GM19035 (cell line): ENCODE results near the gene REG3G.
"Not testable (repeated sequence)": the region's sequence is repeated elsewhere in the genome, so short reads cannot be mapped to it uniquely, and the experiment has no call there.

ENCODE experiments used
- ATAC-seq: cut with Tn5 transposase; IDR thresholded peaks from one replicate; pipeline ENCODE4 v1.9.1; 2021; ENCODE audit not compliant: unreplicated experiment

REG3G gene

DNA sequence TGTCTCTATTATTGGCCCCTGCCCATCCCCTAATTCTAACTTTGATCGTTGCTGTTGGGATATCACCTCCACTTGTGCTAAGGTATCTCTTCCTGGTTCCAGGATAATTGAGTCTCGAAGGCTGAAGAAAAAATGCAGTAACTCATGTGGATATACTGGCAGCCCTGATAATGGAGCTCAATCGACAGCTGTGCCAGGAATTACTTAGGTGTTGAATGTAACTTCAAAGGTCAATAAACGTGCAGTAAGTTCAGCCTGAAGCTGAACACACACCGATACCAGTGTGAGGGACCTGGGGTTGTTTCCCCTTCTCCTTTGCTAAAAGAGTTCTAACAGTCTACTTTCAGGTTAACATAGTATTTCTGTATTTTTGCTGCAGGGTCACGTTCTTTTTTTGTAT is 11.9 kb upstream of the REG3G start:
- ATAC-seq: no peak

DNA sequence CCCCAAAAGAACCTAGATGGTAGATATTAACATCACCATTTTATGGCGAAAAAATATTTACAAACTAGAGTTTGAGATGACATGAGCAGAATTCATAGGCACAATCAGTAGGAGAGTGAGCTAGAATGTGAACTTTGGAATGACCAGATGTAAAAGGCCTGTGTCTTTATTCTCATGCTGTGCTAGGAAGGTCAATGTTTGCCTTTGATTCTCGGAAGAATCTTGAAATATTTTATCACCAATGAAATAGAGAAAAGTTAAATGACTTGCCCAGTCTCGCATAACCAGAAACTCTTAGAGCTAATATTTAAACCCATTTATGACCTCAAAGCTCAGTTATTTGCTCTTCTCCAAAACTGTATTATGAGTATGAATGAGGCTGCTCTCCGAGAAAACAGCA is 9.2 kb upstream of the REG3G start:
- ATAC-seq: no peak

DNA sequence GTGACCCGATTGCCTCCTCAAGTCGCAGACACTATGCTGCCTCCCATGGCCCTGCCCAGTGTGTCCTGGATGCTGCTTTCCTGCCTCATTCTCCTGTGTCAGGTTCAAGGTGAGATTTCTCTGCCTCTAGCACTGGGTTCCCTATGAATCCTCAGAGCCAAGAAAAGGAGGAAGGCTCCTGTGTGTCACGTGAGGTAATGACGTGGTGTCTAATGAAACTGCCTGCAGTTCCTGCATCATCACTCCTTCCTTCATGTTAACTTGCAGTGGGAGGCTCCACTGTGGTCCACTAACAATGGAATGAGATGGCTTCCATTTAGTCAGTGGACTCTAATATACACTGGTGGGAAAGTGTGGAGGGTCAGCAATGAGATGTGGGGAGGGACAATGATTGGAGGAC is 559 bp downstream of the REG3G start:
- no peak for ATAC-seq

DNA sequence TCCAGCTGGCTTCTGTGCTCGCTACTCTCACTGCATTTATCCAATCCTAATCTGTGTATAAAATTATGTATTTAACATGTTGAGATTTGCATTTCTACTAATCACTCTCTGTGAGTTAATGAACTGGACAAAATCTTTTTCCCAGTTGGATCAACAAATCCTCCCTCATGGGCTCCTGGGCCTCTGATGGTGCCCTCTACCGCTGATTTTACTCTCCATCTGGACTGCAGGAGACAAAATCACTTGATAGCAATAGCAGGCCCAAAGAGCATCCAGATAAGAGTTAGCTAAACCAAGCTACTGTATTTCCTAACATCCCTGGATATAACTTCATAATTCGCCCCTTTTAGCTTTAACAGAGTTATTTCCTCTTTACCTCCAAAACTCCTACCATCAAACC is 14.4 kb downstream of the REG3G start:
- no peak for ATAC-seq

DNA sequence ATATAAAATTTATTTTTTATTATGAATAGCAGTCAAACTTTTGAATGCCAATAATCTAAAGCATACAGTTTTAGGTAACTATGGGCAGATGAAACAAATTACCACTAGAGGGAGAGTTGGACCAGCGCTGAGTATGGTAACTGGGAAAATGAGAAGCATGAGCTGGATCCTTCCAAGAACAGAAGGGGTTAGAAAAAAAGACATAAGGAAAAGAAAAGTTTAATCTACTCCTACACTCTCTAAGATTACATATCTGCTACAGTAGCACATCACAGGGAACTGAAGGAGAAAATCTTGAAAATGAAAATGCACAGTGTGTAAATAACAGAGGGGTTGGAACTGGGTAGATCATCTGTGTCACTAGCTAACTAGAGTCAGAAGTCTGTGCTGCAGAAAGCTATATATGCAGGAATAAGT is 15.5 kb downstream of the REG3G start:
- no peak for ATAC-seq

DNA sequence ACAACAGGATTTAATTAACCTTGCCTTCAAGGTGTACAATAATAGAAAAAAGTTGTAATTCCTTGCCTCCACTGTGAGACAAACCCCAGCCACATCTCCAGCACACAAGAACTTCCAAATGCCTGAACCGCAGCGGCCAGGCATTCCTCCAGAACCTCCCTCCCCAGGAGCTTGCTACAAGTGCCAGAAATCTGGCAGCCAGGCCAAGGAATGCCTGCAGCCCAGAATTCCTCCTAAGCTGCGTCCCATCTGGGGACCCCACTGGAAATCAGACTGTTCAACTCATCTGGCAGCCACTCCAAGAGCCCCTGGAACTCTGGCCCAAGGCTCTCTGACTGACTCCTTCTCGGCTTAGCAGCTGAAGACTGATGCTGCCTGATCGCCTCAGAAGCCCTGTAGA is 28.0 kb downstream of the REG3G start:
- ATAC-seq: not testable (repeated sequence)

DNA sequence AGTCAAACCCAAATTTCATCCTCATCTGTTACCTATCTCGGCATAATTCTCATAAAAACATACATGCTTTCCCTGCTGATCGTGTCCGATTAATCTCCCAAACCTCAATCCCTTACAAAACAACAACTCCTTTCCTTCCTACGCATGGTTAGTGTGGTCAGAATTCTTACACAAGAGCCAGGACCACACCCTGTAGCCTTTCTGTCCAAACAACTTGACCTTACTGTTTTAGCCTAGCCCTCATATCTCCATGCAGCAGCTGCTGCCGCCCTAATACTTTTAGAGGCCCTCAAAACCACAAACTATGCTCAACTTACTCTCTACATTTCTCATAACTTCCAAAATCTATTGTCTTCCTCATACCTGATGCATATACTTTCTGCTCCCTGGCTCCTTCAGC is 29.3 kb downstream of the REG3G start:
- not testable (repeated sequence) for ATAC-seq

DNA sequence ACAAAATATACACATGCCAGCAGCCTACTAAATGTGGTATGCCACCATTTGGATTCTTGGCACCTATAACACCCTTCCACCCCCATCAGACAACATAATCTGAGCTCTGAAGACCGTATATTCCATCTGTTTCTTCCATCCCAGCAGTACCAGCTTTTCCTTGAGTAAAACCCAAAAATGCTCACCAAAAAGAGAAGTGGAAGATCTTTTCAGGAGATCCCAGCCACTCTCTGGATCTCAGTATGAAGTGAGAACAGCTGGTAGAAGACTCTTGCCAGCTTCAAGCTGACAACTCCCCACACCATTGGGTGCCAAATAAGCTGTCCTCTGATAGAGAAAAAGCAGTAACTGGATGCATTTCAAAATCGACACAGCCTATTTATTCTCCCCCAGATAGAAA is 39.7 kb downstream of the REG3G start:
- no peak for ATAC-seq

DNA sequence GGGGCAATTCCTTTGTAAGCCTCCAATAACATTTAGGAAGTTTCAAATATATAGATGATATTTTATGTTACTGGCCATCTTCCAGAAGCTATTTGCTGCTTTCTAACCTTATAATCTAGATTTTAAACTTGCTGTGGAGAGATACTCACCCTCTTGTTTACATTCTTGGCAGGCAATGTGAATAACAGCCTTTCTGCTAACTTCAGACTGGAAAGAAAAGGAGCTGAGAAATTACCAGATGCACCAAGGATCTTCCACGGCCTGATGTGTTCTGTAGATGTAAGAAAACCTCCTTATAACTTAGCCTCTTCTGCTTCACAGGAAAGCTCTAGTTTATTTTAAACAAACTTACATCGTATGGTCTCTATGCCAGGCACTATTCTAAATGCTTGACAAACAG is 45.6 kb downstream of the REG3G start:
- no peak for ATAC-seq
